HFFc6 (cell line): ENCODE data around the gene FHIT. TPM values are rescaled to one million over a fixed set of nuclear protein-coding genes. Genes with fewer than 3 reads are reported as not detected.

Source experiments
- DNase-seq: peaks from one replicate; pipeline ENCODE4 v3.0.0-alpha.2; 2018
- H3K27ac Mint-ChIP-seq: 2 replicates; pipeline ENCODE4 v1.8.0; 2020; ENCODE audit warnings: mild to moderate bottlenecking, mixed read lengths
- H3K27me3 Mint-ChIP-seq: 2 replicates; pipeline ENCODE4 v1.8.0; 2021; ENCODE audit warnings: mild to moderate bottlenecking, moderate library complexity, mixed read lengths; ENCODE audit not compliant: insufficient read depth
- H3K36me3 Mint-ChIP-seq: 2 replicates; pipeline ENCODE4 v1.8.0; 2021; ENCODE audit warnings: low read depth, mixed read lengths
- H3K4me1 Mint-ChIP-seq: 2 replicates; pipeline ENCODE4 v1.8.0; 2020; ENCODE audit warnings: low read depth, mixed read lengths
- H3K4me3 Mint-ChIP-seq: 2 replicates; pipeline ENCODE4 v1.8.0; 2020; ENCODE audit warnings: mild to moderate bottlenecking, moderate library complexity, mixed read lengths
- H3K9me3 Mint-ChIP-seq: 2 replicates; pipeline ENCODE4 v1.8.0; 2020; ENCODE audit warnings: mild to moderate bottlenecking, mixed read lengths
- CTCF ChIP-seq: fragments of 200-600 bp; sonication (generic); IDR thresholded peaks from 2 replicates; pipeline ENCODE4 v1.5.0; 2021; ENCODE audit warnings: antibody characterized with exemption, mild to moderate bottlenecking
- total RNA-seq, 6 experiments: library from RNA; stranded (reverse); fragmentation: NEBNext Ultra II Directional; extraction: Animal tissue kit (Norgen Biotek cat#: 25700); gene quantifications; 2 replicates in 1 of 6; 3 replicates in 5 of 6; pipeline ENCODE4 v1.2.3, GENCODE V29; 2021

Gene FHIT
- total RNA-seq, 6 experiments from 2014 or later, result 0.33 to 0.38 TPM; not detected in 4

- Mint-ChIP-seq H3K27ac (no peak overlapping the region), H3K9me3 (peaks cover 31% of the 10 kb centered on the region), H3K36me3 (no peaks in the 10 kb centered on the region), H3K4me3 (no peak overlapping the region), H3K27me3 (no peaks in the 10 kb centered on the region), H3K4me1 (no peaks in the 10 kb centered on the region)
- TF ChIP-seq CTCF, result no peak
- no peak for DNase-seq
Measured at GRCh38 chr3:60243456-60243855, 1007.8 kb downstream of the FHIT start.

GRCh38 chr3:60240492-60240891, 1010.8 kb downstream of the FHIT start:
- Mint-ChIP-seq H3K9me3 (peaks cover 28% of the 10 kb centered on the region), H3K4me1 (no peaks in the 10 kb centered on the region), H3K27me3 (no peaks in the 10 kb centered on the region), H3K4me3 (no peak overlapping the region), H3K36me3 (no peaks in the 10 kb centered on the region), H3K27ac (no peak overlapping the region)
- no peak for DNase-seq
- no peak for TF ChIP-seq CTCF

- Mint-ChIP-seq H3K9me3 (peaks cover 41% of the 10 kb centered on the region), H3K4me3 (no peak overlapping the region), H3K4me1 (no peaks in the 10 kb centered on the region), H3K27me3 (no peaks in the 10 kb centered on the region), H3K36me3 (no peaks in the 10 kb centered on the region), H3K27ac (no peak overlapping the region)
- no peak for DNase-seq
- no peak for TF ChIP-seq CTCF
Measured at GRCh38 chr3:60238550-60238949, 1012.7 kb downstream of the FHIT start.

- Mint-ChIP-seq H3K36me3 (no peaks in the 10 kb centered on the region), H3K4me1 (no peaks in the 10 kb centered on the region), H3K9me3 (peaks cover 36% of the 10 kb centered on the region), H3K4me3 (no peak overlapping the region), H3K27me3 (no peaks in the 10 kb centered on the region), H3K27ac (no peak overlapping the region)
- no peak for DNase-seq
- TF ChIP-seq CTCF, result no peak
Measured at GRCh38 chr3:60229502-60229901, 1021.8 kb downstream of the FHIT start.

- no peak overlapping the region for H3K27ac Mint-ChIP-seq
- no peaks in the 10 kb centered on the region for H3K27me3 Mint-ChIP-seq
- peaks cover 40% of the 10 kb centered on the region for H3K9me3 Mint-ChIP-seq
- no peak for DNase-seq
- H3K36me3 Mint-ChIP-seq, result no peaks in the 10 kb centered on the region
- TF ChIP-seq CTCF, result no peak
- H3K4me3 Mint-ChIP-seq, result no peak overlapping the region
- H3K4me1 Mint-ChIP-seq, result no peaks in the 10 kb centered on the region
Measured at GRCh38 chr3:60228823-60229222, 1022.4 kb downstream of the FHIT start.

GRCh38 chr3:60226912-60227311, 1024.3 kb downstream of the FHIT start:
- Mint-ChIP-seq H3K9me3 (peaks cover 41% of the 10 kb centered on the region), H3K36me3 (no peaks in the 10 kb centered on the region), H3K27ac (no peak overlapping the region), H3K4me1 (no peaks in the 10 kb centered on the region), H3K27me3 (no peaks in the 10 kb centered on the region), H3K4me3 (no peak overlapping the region)
- DNase-seq, result no peak
- no peak for TF ChIP-seq CTCF
